Measurements from ENCODE around the gene NBEAL2.

NBEAL2 gene

DNA sequence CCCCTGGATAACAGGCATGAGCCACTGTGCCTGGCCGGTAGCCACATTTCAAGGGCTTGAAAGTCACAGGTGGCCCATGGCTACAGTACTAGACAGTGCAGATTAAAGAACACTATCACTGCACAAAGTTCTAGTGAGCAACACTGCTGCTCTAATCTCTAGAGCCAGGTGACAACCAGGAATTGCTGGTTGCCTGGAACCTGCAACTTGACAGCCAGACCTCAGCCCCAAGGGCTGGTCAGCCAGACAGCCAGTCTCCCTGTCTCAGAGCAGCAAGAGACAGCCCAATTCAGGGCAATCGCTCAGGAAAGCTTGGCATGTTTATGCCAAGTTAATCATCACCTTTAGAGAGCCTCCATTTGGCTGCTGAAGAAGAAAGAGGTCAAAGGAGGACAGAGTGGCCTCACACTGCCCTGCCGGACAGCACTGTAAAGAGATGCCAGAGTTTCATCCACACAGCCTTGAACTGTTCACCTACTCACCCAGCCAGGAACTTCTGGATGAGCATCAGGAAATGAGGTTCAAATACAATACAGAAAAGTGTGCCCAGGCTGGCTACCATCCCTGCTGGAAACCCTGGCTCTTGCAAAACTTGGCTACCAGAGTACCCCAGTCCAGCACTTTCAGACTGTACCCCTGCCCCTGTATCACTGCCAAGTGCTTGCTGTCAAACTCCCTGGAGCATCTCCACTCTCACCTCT, 8.9 kb upstream of the NBEAL2 start:
- CTCF ChIA-PET, result no interaction called here
- DNase-seq (ENCODE audit: low spot score), result no peak
- POLR2A ChIA-PET (ENCODE audit: low non-redundant PET), result interaction anchor here (1.0 kb wide), 1 partner anchor 35 kb away, joined by 3 read pairs; no protein-coding TSS in a partner anchor
- H3K27ac ChIP-seq, result peak overlapping the region; percentile 44
- TF ChIP-seq, protein P1, sequence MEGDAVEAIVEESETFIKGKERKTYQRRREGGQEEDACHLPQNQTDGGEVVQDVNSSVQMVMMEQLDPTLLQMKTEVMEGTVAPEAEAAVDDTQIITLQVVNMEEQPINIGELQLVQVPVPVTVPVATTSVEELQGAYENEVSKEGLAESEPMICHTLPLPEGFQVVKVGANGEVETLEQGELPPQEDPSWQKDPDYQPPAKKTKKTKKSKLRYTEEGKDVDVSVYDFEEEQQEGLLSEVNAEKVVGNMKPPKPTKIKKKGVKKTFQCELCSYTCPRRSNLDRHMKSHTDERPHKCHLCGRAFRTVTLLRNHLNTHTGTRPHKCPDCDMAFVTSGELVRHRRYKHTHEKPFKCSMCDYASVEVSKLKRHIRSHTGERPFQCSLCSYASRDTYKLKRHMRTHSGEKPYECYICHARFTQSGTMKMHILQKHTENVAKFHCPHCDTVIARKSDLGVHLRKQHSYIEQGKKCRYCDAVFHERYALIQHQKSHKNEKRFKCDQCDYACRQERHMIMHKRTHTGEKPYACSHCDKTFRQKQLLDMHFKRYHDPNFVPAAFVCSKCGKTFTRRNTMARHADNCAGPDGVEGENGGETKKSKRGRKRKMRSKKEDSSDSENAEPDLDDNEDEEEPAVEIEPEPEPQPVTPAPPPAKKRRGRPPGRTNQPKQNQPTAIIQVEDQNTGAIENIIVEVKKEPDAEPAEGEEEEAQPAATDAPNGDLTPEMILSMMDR (conservative IDR thresholded peaks at IDR 0.05; ENCODE audit: low read depth), result no peak

DNA sequence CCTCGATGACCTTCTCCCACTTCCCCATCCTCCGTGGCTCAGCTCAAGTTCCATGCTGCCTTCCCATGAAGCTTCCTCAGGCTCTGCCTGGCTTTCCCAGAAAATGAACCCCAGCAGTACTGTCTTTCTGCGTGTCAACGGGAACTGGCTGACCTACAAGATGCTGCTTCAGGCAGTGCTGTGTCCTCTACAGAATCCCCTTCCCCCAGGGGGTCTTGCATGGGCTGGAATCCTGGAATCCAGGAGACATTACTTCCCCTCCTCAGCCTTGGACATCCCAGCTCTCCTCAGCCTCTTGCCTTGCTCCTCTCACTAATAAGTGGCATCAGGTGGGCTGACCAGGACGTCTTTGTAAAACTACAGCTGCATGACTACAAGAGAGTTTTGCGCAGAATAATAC, 8.3 kb upstream of the NBEAL2 start:
- CTCF ChIA-PET, result no interaction called here
- no peak for DNase-seq (ENCODE audit: low spot score)
- POLR2A ChIA-PET (ENCODE audit: low non-redundant PET), result no interaction called here
- peak overlapping the region; percentile 44 for H3K27ac ChIP-seq
- TF ChIP-seq, protein P1 (conservative IDR thresholded peaks at IDR 0.05; ENCODE audit: low read depth), result no peak

DNA sequence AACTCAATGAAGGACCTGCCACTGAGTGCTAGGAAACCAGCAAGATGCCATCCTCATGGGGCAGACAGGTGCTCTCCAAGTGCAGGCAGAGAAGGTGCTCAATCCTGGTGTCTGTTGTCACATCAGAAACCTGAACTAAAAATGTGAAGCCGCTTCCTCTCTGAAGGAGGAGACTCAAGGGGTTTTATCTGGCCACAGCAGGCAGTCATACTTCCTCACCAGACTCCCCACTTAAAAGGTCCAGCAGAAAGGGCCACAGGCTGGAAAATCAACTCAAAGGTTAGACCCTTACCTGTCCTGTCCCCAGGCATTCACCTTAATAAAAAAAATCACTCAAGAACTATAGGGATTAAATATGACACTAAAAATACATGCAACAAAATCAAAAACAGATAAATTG, 7.7 kb upstream of the NBEAL2 start:
- ChIA-PET CTCF (no interaction called here), POLR2A (ENCODE audit: low non-redundant PET) (no interaction called here)
- H3K27ac ChIP-seq, result no peak overlapping the region
- no peak for DNase-seq (ENCODE audit: low spot score)
- TF ChIP-seq, protein P1 (conservative IDR thresholded peaks at IDR 0.05; ENCODE audit: low read depth), result no peak

DNA sequence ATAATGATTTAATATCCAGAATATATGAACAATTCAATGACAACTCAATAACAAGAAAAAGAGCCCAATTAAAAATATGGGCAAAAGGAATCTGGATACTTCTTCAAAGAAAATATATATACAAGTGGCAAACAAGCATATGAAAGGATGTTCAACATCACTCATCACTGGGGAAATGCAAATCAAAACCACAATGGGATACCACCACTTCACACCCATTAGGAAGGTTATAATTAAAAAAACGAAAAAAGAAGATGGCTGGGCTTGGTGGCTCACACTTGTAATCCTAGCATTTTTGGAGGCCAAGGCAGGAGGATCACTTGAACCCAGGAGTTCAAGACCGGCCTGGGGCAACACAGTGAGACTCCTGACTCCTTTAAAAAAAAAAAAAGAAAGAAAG, 7.1 kb upstream of the NBEAL2 start:
- ChIA-PET CTCF (no interaction called here), POLR2A (ENCODE audit: low non-redundant PET) (no interaction called here)
- no peak overlapping the region for H3K27ac ChIP-seq
- DNase-seq (ENCODE audit: low spot score), result no peak
- TF ChIP-seq, protein P1 (conservative IDR thresholded peaks at IDR 0.05; ENCODE audit: low read depth), result no peak

DNA sequence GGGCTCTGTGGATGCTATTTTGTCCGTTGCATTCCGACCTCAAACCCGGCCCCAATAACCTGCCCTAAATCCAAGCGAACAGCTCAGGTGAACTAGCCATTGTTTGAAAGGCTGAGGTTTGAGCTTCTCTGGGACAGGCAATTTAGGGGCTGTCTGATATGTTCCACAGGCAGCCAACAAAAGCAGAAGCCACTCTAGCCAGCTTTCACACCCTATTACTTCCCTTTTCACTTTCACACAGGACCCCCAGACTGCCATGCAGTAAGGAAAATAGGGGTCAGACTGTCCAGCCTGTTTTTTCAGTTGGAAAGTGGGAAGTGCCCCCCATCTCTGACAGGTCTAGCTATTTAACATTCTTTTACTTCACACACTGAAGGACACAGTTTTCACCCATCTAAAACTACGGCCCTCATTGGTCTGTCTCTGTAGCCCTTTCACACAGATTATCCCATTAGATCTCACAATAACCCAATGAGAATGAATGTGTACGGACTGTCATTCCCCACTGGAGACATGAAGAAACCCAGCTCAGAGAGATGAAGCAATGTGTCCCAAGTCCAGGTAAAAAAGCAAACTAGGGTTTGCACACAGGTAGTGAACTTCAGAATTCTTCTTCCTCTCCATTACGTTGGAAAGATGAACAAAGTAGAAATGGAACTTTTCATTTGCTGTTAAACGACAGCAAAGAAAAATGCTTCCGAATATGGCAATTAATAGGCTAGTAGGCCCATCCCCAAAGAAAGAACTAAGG, 4.9 kb upstream of the NBEAL2 start:
- ChIA-PET POLR2A (ENCODE audit: low non-redundant PET) (no interaction called here), CTCF (no interaction called here)
- no peak overlapping the region for H3K27ac ChIP-seq
- TF ChIP-seq, protein P1 (conservative IDR thresholded peaks at IDR 0.05; ENCODE audit: low read depth), result no peak
- DNase-seq (ENCODE audit: low spot score), result no peak

DNA sequence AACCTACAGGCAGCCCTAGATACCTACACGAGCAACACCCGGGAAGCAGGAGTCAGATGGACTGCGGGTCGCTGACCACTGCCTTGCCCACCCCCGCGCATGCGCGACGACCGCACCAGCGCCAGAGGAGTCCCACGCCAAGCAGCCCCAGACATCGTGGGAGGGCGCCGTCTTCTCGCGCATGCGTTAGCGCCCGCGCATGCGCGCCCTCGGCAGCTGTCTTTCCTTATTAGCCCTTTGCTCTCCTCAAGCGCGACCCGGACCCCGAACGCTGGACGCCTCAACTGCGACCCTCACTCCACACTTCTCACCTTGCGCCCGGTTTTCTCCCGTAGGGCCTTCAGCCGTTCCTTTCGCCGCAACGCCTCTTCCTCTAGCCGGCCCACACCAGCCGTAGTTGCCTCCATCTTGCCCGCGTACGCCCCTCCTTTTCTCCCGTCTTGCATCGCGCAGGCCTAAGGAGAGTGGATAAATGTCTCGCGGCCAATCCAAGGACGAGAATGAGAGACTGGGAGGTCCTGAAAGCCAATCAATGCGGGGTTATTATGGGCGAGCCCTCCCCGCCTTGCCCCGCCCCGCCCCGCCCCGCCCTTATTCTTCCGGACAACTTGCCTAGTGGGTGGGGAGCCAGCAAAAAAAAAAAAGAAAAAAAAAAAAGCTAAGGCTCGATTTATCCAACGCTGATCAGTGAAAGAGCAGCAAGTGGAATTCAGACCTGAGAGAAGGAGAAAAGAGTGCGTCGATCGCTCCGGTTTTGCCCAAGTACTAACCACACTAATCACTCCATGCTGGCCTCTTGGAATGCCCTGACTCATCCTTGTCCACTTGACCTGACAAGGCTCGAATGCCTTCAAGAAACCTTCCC, 2.9 kb upstream of the NBEAL2 start, which contains the start of gene CCDC12:
Gene CCDC12 (minus strand): TSS at position 420 of the 865 bp plus-strand sequence. CDS start 13 bp downstream, at position 407.
- POLR2A ChIA-PET (ENCODE audit: low non-redundant PET), result interaction anchor here (0.6 kb wide), 1 partner anchor 364 kb away, joined by 5 read pairs; no protein-coding TSS in a partner anchor
- peak within 1 kb of the TSS; percentile 91 for H3K27ac ChIP-seq
- peak; percentile 94 for DNase-seq (ENCODE audit: low spot score)
- TF ChIP-seq, protein P1 (conservative IDR thresholded peaks at IDR 0.05; ENCODE audit: low read depth), result no peak
- CTCF ChIA-PET, result no interaction called here
